OCI-LY7 (cell line): ENCODE measurements around the gene RAB6B. TPM values are rescaled to one million over a fixed set of nuclear protein-coding genes. Genes with fewer than 3 reads are reported as not detected.

Source experiments
- BruUV-seq: library from RNA; stranded (reverse); fragments of 400-500 nt; replicated peaks from 2 replicates; lab custom pipeline; 2021; lab: Mats Ljungman, UMichigan
- CTCF ChIA-PET: fragments of 300-600 bp; sonication (Branson Sonifier 250); formaldehyde crosslinking; loops from one replicate; lab custom pipeline; 2022; ENCODE audit warnings: antibody characterized with exemption; ENCODE audit not compliant: unreplicated experiment; lab: Charles Lee
- POLR2A ChIA-PET: fragments of 300-600 bp; sonication (Branson Sonifier 250); formaldehyde crosslinking; loops from one replicate; lab custom pipeline; 2022; ENCODE audit warnings: antibody characterized with exemption; lab: Charles Lee
- DNase-seq: peaks from one replicate; pipeline ENCODE4 v3.0.0-alpha.2; 2015; ENCODE audit warnings: low spot score
- H2AFZ ChIP-seq: fragments of 200-600 bp; sonication (generic), shearing (Covaris generic); 2 replicates; pipeline ENCODE4 v1.6.1; 2014; ENCODE audit warnings: mild to moderate bottlenecking, antibody characterized with exemption, low read length, moderate library complexity
- H3K27ac ChIP-seq: fragments of 200-600 bp; sonication (generic); 2 replicates; pipeline ENCODE4 v1.5.1; 2014; ENCODE audit warnings: mixed run types, low read depth, mild to moderate bottlenecking, moderate library complexity, low read length, inconsistent platforms; ENCODE audit not compliant: poor library complexity, severe bottlenecking
- H3K36me3 ChIP-seq: fragments of 200-600 bp; sonication (generic); 2 replicates; pipeline ENCODE4 v1.6.1; 2014; ENCODE audit warnings: mild to moderate bottlenecking, antibody characterized with exemption, low read length, moderate library complexity, mixed read lengths; ENCODE audit not compliant: insufficient read depth
- H3K4me1 ChIP-seq: fragments of 200-600 bp; sonication (generic); 2 replicates; pipeline ENCODE4 v1.5.1; 2014; ENCODE audit warnings: mild to moderate bottlenecking, low read length; ENCODE audit not compliant: insufficient read depth, poor library complexity, severe bottlenecking
- H3K4me2 ChIP-seq: fragments of 200-600 bp; sonication (generic); 2 replicates; pipeline ENCODE4 v1.6.1; 2014; ENCODE audit warnings: mild to moderate bottlenecking, low read length
- H3K4me3 ChIP-seq: fragments of 200-600 bp; sonication (generic); 2 replicates; pipeline ENCODE4 v1.5.1; 2014; ENCODE audit warnings: mild to moderate bottlenecking, low read depth, low read length; ENCODE audit not compliant: poor library complexity, severe bottlenecking
- H3K79me2 ChIP-seq: fragments of 200-600 bp; sonication (generic); 2 replicates; pipeline ENCODE4 v1.6.1; 2016; ENCODE audit warnings: low read depth, mild to moderate bottlenecking, low read length, moderate library complexity, mixed read lengths; ENCODE audit not compliant: insufficient read depth
- H3K9me2 ChIP-seq: fragments of 200-600 bp; sonication (generic); 2 replicates; pipeline ENCODE4 v1.6.1; 2016; ENCODE audit warnings: mild to moderate bottlenecking, low read length, mixed read lengths; ENCODE audit not compliant: insufficient read depth
- H3K9me3 ChIP-seq: fragments of 200-600 bp; sonication (generic); 2 replicates; pipeline ENCODE4 v1.6.1; 2014; ENCODE audit warnings: mild to moderate bottlenecking, mixed run types, low read length, mixed read lengths
- H4K20me1 ChIP-seq: fragments of 200-600 bp; sonication (generic); 2 replicates; pipeline ENCODE4 v1.6.1; 2014; ENCODE audit warnings: mild to moderate bottlenecking, antibody characterized with exemption, low read length, moderate library complexity, mixed read lengths; ENCODE audit not compliant: insufficient read depth
- EZH2phosphoT487 ChIP-seq: fragments of 200-600 bp; sonication (generic); IDR thresholded peaks from 2 replicates; pipeline ENCODE4 v1.6.1; 2018; ENCODE audit warnings: low read depth, borderline replicate concordance, mild to moderate bottlenecking, mixed run types, antibody characterized with exemption, low read length, moderate library complexity, mixed read lengths
- intact Hi-C: fragments of 100-400 bp; cut with micrococcal nuclease; formaldehyde crosslinking; loops from one replicate; pipeline ENCODE4 v1.10.0; 2022; ENCODE audit not compliant: unreplicated experiment
- total RNA-seq, 2 experiments: library from RNA; depleted of rRNA in 1 of 2; stranded (reverse); fragments of >200 nt in 1 of 2; shearing (Covaris generic) in 1 of 2; gene quantifications; 2 replicates each; pipeline ENCODE4 v1.2.3, GENCODE V29; 2014 to 2022
- TF ChIP-seq, protein P1 (sequence below): fragments of 200-600 bp; sonication (generic); conservative IDR thresholded peaks from 2 replicates; pipeline ENCODE4 v1.5.1; 2014; ENCODE audit warnings: mild to moderate bottlenecking, antibody characterized with exemption, low read length, moderate library complexity, mixed read lengths

Gene RAB6B
- total RNA-seq, 2 experiments from 2014 or later: not detected

DNA sequence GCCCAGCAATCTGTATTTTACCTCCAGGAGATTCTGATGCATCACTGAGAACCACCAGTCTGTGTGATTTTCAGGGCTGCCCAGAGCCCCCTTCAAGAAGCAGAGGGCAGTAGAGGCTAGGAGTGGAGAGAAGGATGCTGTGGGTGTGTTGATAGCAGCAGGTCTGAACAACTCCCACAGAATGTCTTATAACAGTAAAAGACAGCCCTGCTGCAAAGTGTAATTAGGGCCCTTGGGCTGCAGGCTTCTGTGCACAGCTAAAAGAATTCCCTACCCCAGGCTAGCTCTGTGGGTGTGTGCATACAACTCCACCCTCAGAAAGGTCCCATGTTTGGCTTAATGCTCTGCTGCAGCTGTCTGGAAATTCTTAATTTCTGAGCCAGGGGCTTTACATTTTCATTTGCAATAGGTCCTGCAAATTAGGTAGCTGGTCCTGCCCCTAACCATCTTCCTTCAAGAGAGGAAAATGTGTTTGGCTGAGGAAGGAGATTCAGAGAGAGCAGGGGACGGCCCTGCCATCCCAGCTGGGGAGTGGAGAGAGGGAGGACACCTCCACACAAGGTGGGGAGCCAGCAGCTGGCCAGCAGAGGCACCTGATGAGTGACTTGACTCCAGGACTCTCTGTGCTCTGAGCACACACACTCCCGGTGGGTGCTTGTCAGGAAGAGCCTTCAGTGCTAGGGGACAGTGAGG is 43.2 kb upstream of the RAB6B start:
- no TSS peak for BruUV-seq
- TF ChIP-seq, protein P1, sequence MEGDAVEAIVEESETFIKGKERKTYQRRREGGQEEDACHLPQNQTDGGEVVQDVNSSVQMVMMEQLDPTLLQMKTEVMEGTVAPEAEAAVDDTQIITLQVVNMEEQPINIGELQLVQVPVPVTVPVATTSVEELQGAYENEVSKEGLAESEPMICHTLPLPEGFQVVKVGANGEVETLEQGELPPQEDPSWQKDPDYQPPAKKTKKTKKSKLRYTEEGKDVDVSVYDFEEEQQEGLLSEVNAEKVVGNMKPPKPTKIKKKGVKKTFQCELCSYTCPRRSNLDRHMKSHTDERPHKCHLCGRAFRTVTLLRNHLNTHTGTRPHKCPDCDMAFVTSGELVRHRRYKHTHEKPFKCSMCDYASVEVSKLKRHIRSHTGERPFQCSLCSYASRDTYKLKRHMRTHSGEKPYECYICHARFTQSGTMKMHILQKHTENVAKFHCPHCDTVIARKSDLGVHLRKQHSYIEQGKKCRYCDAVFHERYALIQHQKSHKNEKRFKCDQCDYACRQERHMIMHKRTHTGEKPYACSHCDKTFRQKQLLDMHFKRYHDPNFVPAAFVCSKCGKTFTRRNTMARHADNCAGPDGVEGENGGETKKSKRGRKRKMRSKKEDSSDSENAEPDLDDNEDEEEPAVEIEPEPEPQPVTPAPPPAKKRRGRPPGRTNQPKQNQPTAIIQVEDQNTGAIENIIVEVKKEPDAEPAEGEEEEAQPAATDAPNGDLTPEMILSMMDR: no peak
- TF ChIP-seq EZH2phosphoT487: no peak
- H3K9me2 ChIP-seq: no peaks in the 10 kb centered on the region
- no peaks in the 10 kb centered on the region for H3K79me2 ChIP-seq
- POLR2A ChIA-PET: interaction anchor here (0.6 to 0.7 kb wide), 3 partner anchors 14 to 1136 kb away, joined by 3 to 4 read pairs (median 3); no protein-coding TSS in a partner anchor
- no peaks in the 10 kb centered on the region for H3K36me3 ChIP-seq
- intact Hi-C loops: loop anchor here (10.0 kb wide), 1 partner anchor 276 kb away; no protein-coding TSS in a partner anchor
- H2AFZ ChIP-seq: no peak overlapping the region
- no peaks in the 10 kb centered on the region for H3K4me1 ChIP-seq
- H3K27ac ChIP-seq: no peak overlapping the region
- no peak for DNase-seq
- no peaks in the 10 kb centered on the region for H3K9me3 ChIP-seq
- H3K4me3 ChIP-seq: no peak overlapping the region
- CTCF ChIA-PET: no interaction called here
- H4K20me1 ChIP-seq: no peaks in the 10 kb centered on the region
- no peak overlapping the region for H3K4me2 ChIP-seq

DNA sequence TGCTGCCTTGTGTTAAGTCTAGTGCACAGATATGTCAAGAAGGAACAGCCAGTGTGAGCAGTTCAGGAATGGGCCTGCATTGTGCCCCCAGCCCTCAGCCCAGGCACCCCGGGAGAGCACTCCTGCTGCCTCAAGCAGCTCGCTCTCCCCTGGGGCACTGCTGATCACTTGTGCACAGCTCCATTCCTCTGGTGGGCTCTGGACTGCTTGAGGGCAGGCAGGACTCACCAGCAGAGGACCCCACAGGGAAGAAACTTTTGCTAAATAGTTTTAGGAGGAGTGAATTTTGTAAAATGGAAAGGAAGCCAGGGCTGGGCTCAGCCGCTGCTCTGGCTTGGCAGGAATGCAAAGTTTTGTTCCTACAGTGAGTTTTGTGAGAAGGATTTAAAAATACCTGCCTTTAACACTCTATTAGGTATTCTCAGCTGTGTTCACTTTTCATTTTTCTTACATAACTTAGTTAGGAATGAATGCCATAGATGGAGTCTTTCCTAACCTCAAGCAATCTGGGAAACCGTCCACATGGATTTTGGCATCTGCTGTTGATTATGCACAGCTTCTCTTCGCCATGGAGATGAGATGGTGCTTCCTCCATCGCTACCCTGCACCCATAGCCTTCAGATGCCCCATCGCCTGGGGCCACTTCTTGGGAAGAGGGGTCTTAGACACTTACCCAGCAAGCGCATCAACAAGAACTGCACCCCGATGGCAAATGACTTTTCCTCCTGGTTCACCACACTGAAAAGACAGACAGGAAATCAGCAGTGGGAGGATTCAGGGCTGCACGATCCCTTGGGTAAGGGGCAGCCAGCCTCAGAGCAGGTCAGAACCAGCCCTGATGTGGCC is 42.3 kb upstream of the RAB6B start:
- Histone ChIP-seq H3K4me1 (no peaks in the 10 kb centered on the region), H3K36me3 (no peaks in the 10 kb centered on the region), H3K4me2 (no peak overlapping the region), H4K20me1 (no peaks in the 10 kb centered on the region), H3K79me2 (no peaks in the 10 kb centered on the region), H3K27ac (no peak overlapping the region), H3K9me2 (no peaks in the 10 kb centered on the region), H2AFZ (no peak overlapping the region), H3K4me3 (no peak overlapping the region), H3K9me3 (no peaks in the 10 kb centered on the region)
- CTCF ChIA-PET: no interaction called here
- POLR2A ChIA-PET: no interaction called here
- no TSS peak for BruUV-seq
- no peak for TF ChIP-seq EZH2phosphoT487
- TF ChIP-seq, protein P1: no peak
- intact Hi-C loops: loop anchor here (10.0 kb wide), 1 partner anchor 277 kb away; no protein-coding TSS in a partner anchor
- DNase-seq: no peak
